Smooth muscle cell (in vitro differentiated cells): Measurements from ENCODE around the gene RBFOX1. TPM values are rescaled to one million over a fixed set of nuclear protein-coding genes. Genes with fewer than 3 reads are reported as not detected.

ENCODE experiments used
- DNase-seq: peaks from one replicate; lab custom pipeline; 2025; ENCODE audit not compliant: unreplicated experiment; lab: John Stamatoyannopoulos, UW
- H2AFZ ChIP-seq: fragments of 200-600 bp; sonication (generic); 2 replicates; pipeline ENCODE4 v1.6.0; 2016; ENCODE audit warnings: antibody characterized with exemption, low read depth, mild to moderate bottlenecking
- H3F3A ChIP-seq: fragments of 200-600 bp; sonication (generic); 2 replicates; pipeline ENCODE4 v1.6.0; 2017; ENCODE audit warnings: antibody characterized with exemption, low read depth
- H3K27ac ChIP-seq: fragments of 200-600 bp; sonication (generic); 2 replicates; pipeline ENCODE4 v1.5.1; 2016; ENCODE audit warnings: low read depth, mild to moderate bottlenecking
- H3K27me3 ChIP-seq: fragments of 200-600 bp; sonication (generic); 2 replicates; pipeline ENCODE4 v1.6.1; 2016; ENCODE audit warnings: low read depth, mild to moderate bottlenecking
- H3K36me3 ChIP-seq: fragments of 200-600 bp; sonication (generic); 2 replicates; pipeline ENCODE4 v1.5.1; 2016; ENCODE audit warnings: low read depth
- H3K4me1 ChIP-seq: fragments of 200-600 bp; sonication (generic); 2 replicates; pipeline ENCODE4 v1.5.1; 2016; ENCODE audit warnings: low read depth
- H3K4me2 ChIP-seq: fragments of 200-600 bp; sonication (generic); 2 replicates; pipeline ENCODE4 v1.6.0; 2016; ENCODE audit warnings: mild to moderate bottlenecking
- H3K4me3 ChIP-seq: fragments of 200-600 bp; sonication (generic); 2 replicates; pipeline ENCODE4 v1.5.1; 2016; ENCODE audit warnings: mild to moderate bottlenecking
- H3K79me2 ChIP-seq: fragments of 200-600 bp; sonication (generic); 2 replicates; pipeline ENCODE4 v1.6.0; 2016; ENCODE audit warnings: low read depth, mild to moderate bottlenecking
- H3K9ac ChIP-seq: fragments of 200-600 bp; sonication (generic); 2 replicates; pipeline ENCODE4 v1.6.0; 2016; ENCODE audit warnings: low read depth
- H3K9me3 ChIP-seq: fragments of 200-600 bp; sonication (generic); replicated peaks from 2 replicates; pipeline ENCODE4 v1.5.1; 2016; ENCODE audit warnings: low read depth
- H4K20me1 ChIP-seq: fragments of 200-600 bp; sonication (generic); 2 replicates; pipeline ENCODE4 v1.6.0; 2016; ENCODE audit warnings: low read depth
- CTCF ChIP-seq: fragments of 200-600 bp; sonication (generic); IDR thresholded peaks from 2 replicates; pipeline ENCODE4 v1.5.1; 2017; ENCODE audit warnings: borderline replicate concordance, mild to moderate bottlenecking, antibody characterized with exemption; ENCODE audit not compliant: insufficient read depth, poor library complexity, severe bottlenecking
- WGBS: methylation state at CpG from one replicate; pipeline ENCODE4 v1.1.7; 2016; ENCODE audit warnings: low lambda C conversion rate; 5-methylcytosine and 5-hydroxymethylcytosine counted together
- polyA plus RNA-seq: library from polyadenylated mRNA; unstranded; fragments of >200 nt; fragmentation: Nextera tagmentation; extraction: Ambion mirVana; gene quantifications from 2 replicates; pipeline ENCODE4 v1.2.1, GENCODE V29; 2016
- total RNA-seq: library from RNA; depleted of rRNA; stranded (reverse); fragments of >200 nt; gene quantifications from 2 replicates; pipeline ENCODE4 v1.2.3, GENCODE V29; 2014

The RBFOX1 gene
- total and polyA plus RNA-seq, 2 experiments from 2014 or later = not detected

DNA sequence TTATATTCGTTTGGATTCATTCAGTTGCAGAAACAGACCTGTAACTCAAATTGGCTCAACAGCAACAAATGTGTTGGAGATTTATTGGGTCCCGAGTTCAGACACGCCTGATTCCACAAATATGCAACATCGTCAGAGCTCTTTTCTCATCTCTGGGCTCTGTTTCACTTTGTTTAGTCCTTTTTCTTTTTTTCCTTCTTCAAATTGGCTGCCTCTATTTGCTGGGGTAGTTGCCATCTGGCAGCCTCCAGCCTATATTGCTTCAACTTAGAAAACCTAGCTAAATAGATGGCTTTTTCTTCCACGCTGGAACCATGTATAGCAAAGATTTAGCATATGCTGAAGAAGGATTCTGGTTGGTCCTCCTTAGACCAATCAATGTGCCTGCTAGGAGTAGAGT, 398.5 kb downstream of the RBFOX1 start:
- H3K9ac ChIP-seq = no peak overlapping the region

GRCh38 chr16:7736138-7736665, 403.6 kb downstream of the RBFOX1 start:
- no peaks in the 10 kb centered on the region for H3K9me3 ChIP-seq
- H3K36me3 ChIP-seq = no peaks in the 10 kb centered on the region
- no peak overlapping the region for H3K27ac ChIP-seq
- no peak overlapping the region for H3K4me3 ChIP-seq
- no peak for TF ChIP-seq CTCF
- H3K79me2 ChIP-seq = no peaks in the 10 kb centered on the region
- no peak overlapping the region for H2AFZ ChIP-seq
- H3F3A ChIP-seq = no peaks in the 10 kb centered on the region
- H3K27me3 ChIP-seq = no peaks in the 10 kb centered on the region
- WGBS = 0% methylated on average over 1 of the region's 1 CpG
- no peak overlapping the region for H3K9ac ChIP-seq
- H4K20me1 ChIP-seq = no peaks in the 10 kb centered on the region
- H3K4me1 ChIP-seq = no peaks in the 10 kb centered on the region
- no peak for DNase-seq
- no peak overlapping the region for H3K4me2 ChIP-seq

More for the DNA sequence above, 398.5 kb downstream of the RBFOX1 start:
- Histone ChIP-seq H3K27ac (no peak overlapping the region), H4K20me1 (no peaks in the 10 kb centered on the region), H3K36me3 (no peaks in the 10 kb centered on the region), H2AFZ (no peak overlapping the region), H3K4me1 (no peaks in the 10 kb centered on the region), H3K27me3 (no peaks in the 10 kb centered on the region), H3K9me3 (no peaks in the 10 kb centered on the region), H3K4me2 (no peak overlapping the region), H3F3A (no peaks in the 10 kb centered on the region), H3K79me2 (no peaks in the 10 kb centered on the region), H3K4me3 (no peak overlapping the region)
- no peak for DNase-seq
- 83% methylated on average over 5 of the region's 5 CpGs for WGBS
- TF ChIP-seq CTCF = no peak

GRCh38 chr16:7742626-7743025, 410.0 kb downstream of the RBFOX1 start:
- no peak for DNase-seq
- Histone ChIP-seq H3K79me2 (no peaks in the 10 kb centered on the region), H2AFZ (no peak overlapping the region), H4K20me1 (no peaks in the 10 kb centered on the region), H3K4me1 (no peaks in the 10 kb centered on the region), H3K4me3 (no peak overlapping the region), H3K9me3 (no peaks in the 10 kb centered on the region), H3K27ac (no peak overlapping the region), H3K4me2 (no peak overlapping the region), H3F3A (no peaks in the 10 kb centered on the region), H3K27me3 (no peaks in the 10 kb centered on the region), H3K9ac (no peak overlapping the region), H3K36me3 (no peaks in the 10 kb centered on the region)
- 93% methylated on average over 3 of the region's 3 CpGs for WGBS
- TF ChIP-seq CTCF = no peak

DNA sequence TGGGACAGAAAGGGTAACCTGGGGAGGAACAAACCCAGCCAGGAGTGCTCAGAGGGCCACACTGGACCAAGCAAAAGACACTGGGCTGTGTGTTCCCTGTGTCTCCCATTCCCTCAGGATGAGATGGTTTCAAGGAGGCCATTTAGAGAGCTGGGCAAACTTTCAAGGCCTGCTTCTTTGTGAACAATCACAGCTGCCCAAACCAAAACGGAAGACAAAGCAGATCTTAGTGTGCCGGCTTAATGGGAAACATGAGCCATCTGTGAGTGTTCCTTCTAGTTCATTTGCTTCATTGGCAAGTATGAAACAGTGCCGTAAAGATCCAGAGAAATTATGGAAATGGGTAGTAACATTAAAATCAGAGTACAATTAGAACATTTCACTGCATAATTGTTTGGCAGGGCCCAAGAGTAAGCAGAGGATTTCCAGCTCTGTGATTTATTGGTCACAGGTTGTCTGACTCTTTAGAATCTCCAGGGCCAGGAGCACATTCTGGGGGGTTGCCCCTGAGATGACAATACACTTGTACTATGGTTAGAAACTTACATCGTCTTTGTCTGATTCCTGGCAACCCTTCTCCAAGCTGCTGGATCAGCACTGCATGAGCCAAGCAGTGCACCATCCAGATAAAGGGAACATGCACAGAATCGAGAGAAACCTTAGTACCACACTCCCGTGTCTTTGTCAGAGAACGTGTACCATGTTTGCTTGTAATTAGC, 412.1 kb downstream of the RBFOX1 start:
- H4K20me1 ChIP-seq = no peaks in the 10 kb centered on the region
- H3K79me2 ChIP-seq = no peaks in the 10 kb centered on the region
- H3K4me1 ChIP-seq = no peaks in the 10 kb centered on the region
- H2AFZ ChIP-seq = no peak overlapping the region
- TF ChIP-seq CTCF = no peak
- H3K4me3 ChIP-seq = no peak overlapping the region
- no peaks in the 10 kb centered on the region for H3K36me3 ChIP-seq
- no peak overlapping the region for H3K27ac ChIP-seq
- H3K27me3 ChIP-seq = no peaks in the 10 kb centered on the region
- no peaks in the 10 kb centered on the region for H3F3A ChIP-seq
- H3K9ac ChIP-seq = no peak overlapping the region
- no peaks in the 10 kb centered on the region for H3K9me3 ChIP-seq
- H3K4me2 ChIP-seq = no peak overlapping the region
- WGBS = 92% methylated on average over 7 of the region's 7 CpGs
- DNase-seq = no peak
